Naive thymus-derived CD8-positive, alpha-beta T cell (primary cell): ENCODE measurements around the gene MYL4. TPM values are rescaled to one million over a fixed set of nuclear protein-coding genes. Genes with fewer than 3 reads are reported as not detected.
A peak's percentile ranks its signal among the peaks of the same experiment; 100 is the strongest.
"Not testable (repeated sequence)": the region's sequence is repeated elsewhere in the genome, so short reads cannot be mapped to it uniquely, and the experiment has no call there.

Experiments
- ATAC-seq, 2 donors: fragments of 150-1000 bp; cut with Tn5 transposase in 1 of 2; sonication (Bioruptor Pico), chemical (Tn5 transposase) in 1 of 2; 1 replicate in 1 of 2; 2 replicates in 1 of 2; pipeline ENCODE4 v1.10.0; 2021; ENCODE audit warnings: mild to moderate bottlenecking in 2 of 2, moderate library complexity in 2 of 2
- POLR2A ChIA-PET: fragments of 350-600 bp; sonication (Branson Sonifier 250); formaldehyde crosslinking; loops from one replicate; lab custom pipeline; 2021; ENCODE audit warnings: antibody characterized with exemption; lab: Charles Lee
- DNase-seq, 10 donors: peaks; one replicate each; pipeline versions ENCODE4 v3.0.0 to v3.0.0-alpha.2; 2020 to 2022
- H3K27ac Mint-ChIP-seq, 10 donors: one replicate each; pipeline ENCODE4 v1.8.0; 2020 to 2022; ENCODE audit warnings: mild to moderate bottlenecking in 10 of 10, mixed read lengths in 10 of 10, moderate library complexity in 4 of 10, inconsistent platforms in 1 of 10
- H3K27me3 Mint-ChIP-seq, 5 donors: one replicate each; pipeline ENCODE4 v1.8.0; 2021 to 2022; ENCODE audit warnings: mixed read lengths in 5 of 5
- H3K36me3 Mint-ChIP-seq, 3 donors: one replicate each; pipeline ENCODE4 v1.8.0; 2020 to 2022; ENCODE audit warnings: mixed read lengths in 3 of 3, mild to moderate bottlenecking in 2 of 3, inconsistent platforms in 1 of 3
- H3K4me1 Mint-ChIP-seq, 4 donors: one replicate each; pipeline ENCODE4 v1.8.0; 2021 to 2022; ENCODE audit warnings: mixed read lengths in 4 of 4
- H3K4me3 Mint-ChIP-seq, 10 donors: one replicate each; pipeline ENCODE4 v1.8.0; 2020 to 2022; ENCODE audit warnings: mild to moderate bottlenecking in 10 of 10, mixed read lengths in 10 of 10, moderate library complexity in 6 of 10, inconsistent platforms in 1 of 10
- H3K9me3 Mint-ChIP-seq, 9 donors: one replicate each; pipeline ENCODE4 v1.8.0; 2020 to 2022; ENCODE audit warnings: mixed read lengths in 9 of 9, mild to moderate bottlenecking in 3 of 9, inconsistent platforms in 1 of 9, moderate library complexity in 1 of 9
- polyA plus RNA-seq, 3 donors: library from polyadenylated mRNA; unstranded; fragments of 300-500 nt; fragmentation: Illumina TruSeq; gene quantifications; one replicate each; pipeline ENCODE4 v1.2.3, GENCODE V29; 2021
- total RNA-seq, 8 experiments: library from RNA in 2 of 8; stranded (reverse) in 2 of 8; gene quantifications; one replicate each; pipeline ENCODE4 v1.2.3 and lab custom pipeline; 2021 to 2026

MYL4 gene
- total and polyA plus RNA-seq, 5 experiments from 2014 or later = not detected

DNA sequence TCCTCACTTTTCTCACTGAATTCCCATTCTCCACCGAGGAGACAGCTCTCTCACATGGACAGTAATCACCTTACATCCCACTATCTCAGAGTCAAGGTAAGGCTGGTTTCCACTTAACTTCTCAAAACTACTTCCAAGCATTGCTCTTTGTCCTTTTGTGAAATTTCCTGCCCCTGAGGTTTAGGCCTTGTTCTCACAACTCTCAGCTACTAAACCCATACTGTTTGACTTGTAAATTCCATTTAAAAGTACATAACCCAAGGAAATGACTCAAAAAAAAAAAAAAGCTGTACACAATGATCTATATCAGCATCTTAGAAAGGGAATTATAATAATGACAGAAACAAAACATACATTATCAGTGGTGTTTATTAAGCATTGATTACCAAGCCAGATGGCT is 28.8 kb upstream of the MYL4 start:
- Mint-ChIP-seq H3K27me3 (no peaks in the 10 kb centered on the region), H3K4me3 (peak overlapping the region in 1 of 10 donors; percentile 31), H3K4me1 (peaks cover 24 to 65% (median 58%) of the 10 kb centered on the region in 4 donors), H3K27ac (peak overlapping the region in 1 of 10 donors; percentile 2), H3K36me3 (peaks cover 0 to 64% (median 4%) of the 10 kb centered on the region in 3 donors), H3K9me3 (no peaks in the 10 kb centered on the region)
- POLR2A ChIA-PET = interaction anchor here (0.6 to 1.2 kb wide), 2 partner anchors 9 to 470 kb away, joined by 3 to 9 read pairs; no protein-coding TSS in a partner anchor
- ATAC-seq (no peak), DNase-seq (no peak)

DNA sequence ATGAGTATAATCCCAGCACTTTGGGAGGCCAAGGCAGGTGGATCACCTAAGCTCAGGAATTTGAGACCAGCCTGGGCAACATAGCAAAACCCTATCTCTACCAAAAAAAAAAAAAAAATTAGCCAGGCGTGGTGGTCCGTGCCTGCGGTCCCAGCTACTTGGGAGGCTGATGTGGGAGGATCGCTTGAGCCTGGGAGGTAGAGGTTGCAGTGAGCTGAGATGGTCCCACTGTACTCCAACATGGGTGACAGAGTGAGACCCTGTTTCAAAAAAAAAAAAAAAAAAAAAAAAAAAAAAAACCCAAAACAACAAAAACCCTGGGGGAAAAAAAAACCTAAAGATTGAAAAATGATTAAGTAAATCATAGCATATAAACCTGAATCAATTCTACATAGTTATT is 28.2 kb upstream of the MYL4 start:
- peaks cover 25 to 63% (median 57%) of the 10 kb centered on the region in 4 donors for H3K4me1 Mint-ChIP-seq
- H3K9me3 Mint-ChIP-seq, H3K27ac Mint-ChIP-seq, H3K27me3 Mint-ChIP-seq, ATAC-seq, DNase-seq, H3K4me3 Mint-ChIP-seq: not testable (repeated sequence)
- POLR2A ChIA-PET = interaction anchor here (0.6 to 1.2 kb wide), 2 partner anchors 9 to 469 kb away, joined by 3 to 9 read pairs; no protein-coding TSS in a partner anchor
- H3K36me3 Mint-ChIP-seq = peaks cover 0 to 66% (median 4%) of the 10 kb centered on the region in 3 donors

DNA sequence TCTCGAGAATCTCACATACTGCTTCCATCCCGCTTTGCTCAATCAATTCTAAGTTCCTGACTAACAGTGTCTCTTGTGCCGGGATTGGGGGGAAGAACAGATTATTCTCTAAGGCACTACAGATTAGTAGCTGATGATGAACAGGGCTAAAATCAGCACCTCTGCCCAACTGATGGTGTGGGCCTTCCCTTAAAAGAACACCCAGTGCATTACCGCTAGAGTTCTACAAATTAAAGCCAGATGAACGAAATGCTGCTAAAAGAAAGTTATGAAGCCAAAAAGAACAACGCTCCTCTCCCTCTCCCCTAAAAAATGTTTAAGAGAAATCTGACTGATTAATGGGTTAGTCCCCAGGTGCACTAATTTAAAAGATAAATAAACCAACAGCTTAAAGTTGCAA is 24.5 kb upstream of the MYL4 start:
- H3K27me3 Mint-ChIP-seq = no peaks in the 10 kb centered on the region
- H3K4me3 Mint-ChIP-seq = peak overlapping the region in 2 of 10 donors; percentile 10 to 26
- peaks cover 0 to 38% (median 0%) of the 10 kb centered on the region in 3 donors for H3K36me3 Mint-ChIP-seq
- POLR2A ChIA-PET = interaction anchor here (0.8 to 1.5 kb wide), 2 partner anchors 15 to 21 kb away, joined by 3 to 4 read pairs; no protein-coding TSS in a partner anchor
- no peaks in the 10 kb centered on the region for H3K9me3 Mint-ChIP-seq
- ATAC-seq (no peak), DNase-seq (no peak)
- H3K4me1 Mint-ChIP-seq = peaks cover 32 to 65% (median 59%) of the 10 kb centered on the region in 4 donors
- no peak overlapping the region for H3K27ac Mint-ChIP-seq

DNA sequence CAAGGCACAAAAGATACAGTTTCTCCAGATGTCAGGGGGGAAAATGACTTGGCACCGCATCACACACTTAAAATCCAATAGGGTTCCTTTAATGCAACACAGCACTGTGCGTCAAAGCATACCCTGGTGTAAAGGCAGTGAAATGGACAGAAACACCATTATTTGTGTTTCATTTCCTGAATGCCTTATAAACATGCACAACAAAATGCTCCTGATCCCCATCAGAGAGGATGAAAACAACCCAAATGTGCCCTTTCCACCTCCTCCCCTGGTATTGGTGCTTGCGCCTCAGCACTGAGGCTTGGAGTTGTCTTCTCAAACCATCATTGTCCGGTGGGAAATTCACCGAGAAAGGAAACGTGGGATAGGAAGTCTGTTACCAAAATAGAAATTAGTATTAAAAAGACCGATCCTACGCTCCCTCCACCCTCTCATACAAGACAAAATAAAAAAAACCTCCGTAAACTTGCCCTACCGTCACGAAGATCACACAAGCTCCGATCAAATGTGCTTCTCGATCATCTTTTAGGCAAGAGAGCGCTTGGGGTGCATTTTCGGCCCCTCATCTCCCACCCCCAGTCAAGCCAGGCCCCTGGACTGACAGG is 20.8 kb upstream of the MYL4 start:
- Mint-ChIP-seq H3K9me3 (no peaks in the 10 kb centered on the region), H3K4me1 (peaks cover 28 to 62% (median 46%) of the 10 kb centered on the region in 4 donors), H3K27ac (peak overlapping the region; percentile 86 to 97 (median 96)), H3K36me3 (peaks cover 0 to 12% (median 0%) of the 10 kb centered on the region in 3 donors), H3K4me3 (peak overlapping the region; percentile 93 to 97 (median 95)), H3K27me3 (no peaks in the 10 kb centered on the region)
- POLR2A ChIA-PET = interaction anchor here (2.3 kb wide), 1 partner anchor 15 kb away, joined by 10 read pairs; no protein-coding TSS in a partner anchor
- DNase-seq (peak in 2 of 10 donors; percentile 2 to 11), ATAC-seq (no peak)

DNA sequence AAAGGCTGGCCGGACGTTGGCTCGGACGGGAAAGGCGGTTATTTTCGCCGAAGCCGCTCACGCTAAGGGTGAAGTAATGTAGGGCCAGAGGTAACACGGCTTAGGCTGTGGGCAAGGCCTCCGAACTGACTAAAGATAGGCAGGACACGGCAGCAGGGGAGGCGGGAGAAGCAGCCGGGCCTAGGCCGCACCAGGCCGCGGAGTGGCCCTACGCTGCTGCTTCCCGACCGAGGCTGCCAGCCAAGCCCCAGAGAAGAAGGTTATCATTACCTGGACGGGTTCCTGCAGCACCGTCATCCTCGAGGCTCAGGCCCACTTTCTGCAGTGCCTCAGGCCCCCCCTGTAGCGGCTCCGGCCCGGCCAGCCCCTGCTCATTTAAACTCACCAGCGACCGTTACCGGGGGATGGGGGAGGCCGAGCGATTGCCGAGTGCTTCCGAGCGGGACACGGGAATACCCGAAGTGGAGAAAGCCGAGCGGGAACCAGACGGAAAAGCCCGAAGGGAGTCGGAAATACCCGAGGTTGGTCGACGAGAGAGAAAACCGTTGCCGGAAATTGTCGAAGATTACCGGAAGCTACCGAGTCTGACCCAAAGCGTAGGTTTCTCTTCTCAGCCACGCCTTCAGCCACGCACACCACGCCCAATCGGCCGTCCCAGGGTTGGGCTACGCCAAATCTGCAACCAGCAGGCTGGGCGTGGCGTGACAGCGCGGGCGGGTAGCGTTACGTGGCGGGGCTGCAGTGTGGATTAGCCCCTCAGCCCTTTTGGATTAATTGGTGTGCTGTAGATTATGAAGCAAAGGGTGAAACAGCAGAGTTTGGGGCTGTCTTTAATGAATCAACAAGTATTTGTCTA is 20.0 kb upstream of the MYL4 start, which contains the start of gene CDC27:
CDC27 (minus strand) TSS at position 420 of the 856 bp plus-strand sequence; CDS start at position 297, 123 bp downstream.
- H3K4me3 Mint-ChIP-seq = peak within 1 kb of the TSS; percentile 93 to 97 (median 95)
- peaks cover 25 to 55% (median 39%) of the 10 kb centered on the region in 4 donors for H3K4me1 Mint-ChIP-seq
- DNase-seq (peak; percentile 99 to 100 (median 100)), ATAC-seq (peak; percentile 93 to 94)
- H3K9me3 Mint-ChIP-seq = no peaks in the 10 kb centered on the region
- POLR2A ChIA-PET = interaction anchor here (0.7 to 2.3 kb wide), 5 partner anchors 8 to 231 kb away, joined by 3 to 10 read pairs (median 7); no protein-coding TSS in a partner anchor
- H3K27ac Mint-ChIP-seq = peak within 1 kb of the TSS; percentile 86 to 97 (median 96)
- H3K27me3 Mint-ChIP-seq = no peaks in the 10 kb centered on the region
- H3K36me3 Mint-ChIP-seq = peaks cover 0 to 12% (median 0%) of the 10 kb centered on the region in 3 donors

DNA sequence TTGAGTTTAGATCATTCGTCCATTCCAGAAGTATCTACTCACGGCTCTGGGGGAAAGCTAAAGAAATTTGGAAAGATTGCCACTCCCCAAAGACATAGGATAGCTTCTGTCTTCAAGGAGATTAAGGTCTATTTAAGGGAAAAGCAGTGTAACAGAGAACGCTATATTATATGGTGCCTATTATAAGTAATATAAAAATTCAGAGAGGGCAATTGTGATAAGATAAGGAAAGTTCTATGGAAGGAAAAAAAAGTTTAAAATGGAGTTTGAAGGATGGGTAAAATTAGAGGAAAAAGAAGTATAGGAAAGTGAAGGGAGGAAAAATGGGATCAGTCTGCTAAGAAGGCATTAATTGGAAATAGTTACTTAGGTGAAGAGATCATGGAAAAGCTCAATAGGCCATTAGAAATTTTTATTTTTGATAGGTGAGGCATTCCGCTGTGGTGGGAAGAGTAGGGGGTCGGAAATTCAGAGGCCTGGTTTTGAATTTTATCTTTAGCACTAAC is 19.4 kb upstream of the MYL4 start:
- H3K4me3 Mint-ChIP-seq = peak overlapping the region; percentile 93 to 97 (median 95)
- no peaks in the 10 kb centered on the region for H3K9me3 Mint-ChIP-seq
- H3K36me3 Mint-ChIP-seq = peaks cover 0 to 8% (median 0%) of the 10 kb centered on the region in 3 donors
- no peaks in the 10 kb centered on the region for H3K27me3 Mint-ChIP-seq
- no peak for ATAC-seq
- H3K4me1 Mint-ChIP-seq = peaks cover 22 to 48% (median 33%) of the 10 kb centered on the region in 4 donors
- H3K27ac Mint-ChIP-seq = peak overlapping the region; percentile 86 to 97 (median 96)
- POLR2A ChIA-PET = interaction anchor here (0.7 to 2.3 kb wide), 5 partner anchors 9 to 230 kb away, joined by 3 to 10 read pairs (median 7); no protein-coding TSS in a partner anchor
- no peak for DNase-seq

DNA sequence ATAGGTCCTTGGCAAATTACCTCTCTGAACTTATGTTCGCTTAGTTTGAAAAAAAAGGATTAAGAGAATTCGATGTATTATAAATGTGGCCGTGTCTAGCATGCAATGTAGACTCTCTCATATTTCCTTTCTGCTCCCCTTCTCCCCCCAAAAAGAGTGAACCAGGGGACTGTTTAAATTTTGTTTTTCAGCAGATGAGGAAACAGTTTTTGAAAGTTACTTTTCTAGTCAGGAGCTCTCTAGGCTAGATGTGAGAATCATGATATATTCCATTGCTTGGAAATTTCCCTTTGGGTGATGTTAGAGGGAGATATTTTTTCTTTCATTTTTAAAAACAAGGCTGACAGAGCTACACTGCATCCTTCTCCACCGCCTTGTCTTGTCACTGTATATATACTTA is 18.9 kb upstream of the MYL4 start:
- Mint-ChIP-seq H3K4me1 (peaks cover 21 to 47% (median 31%) of the 10 kb centered on the region in 4 donors), H3K27me3 (no peaks in the 10 kb centered on the region), H3K9me3 (no peaks in the 10 kb centered on the region), H3K27ac (peak overlapping the region in 3 of 10 donors; percentile 27 to 86 (median 34)), H3K36me3 (peaks cover 0 to 6% (median 0%) of the 10 kb centered on the region in 3 donors), H3K4me3 (peak overlapping the region in 7 of 10 donors; percentile 26 to 97 (median 94))
- DNase-seq = no peak
- POLR2A ChIA-PET = interaction anchor here (0.9 to 2.3 kb wide), 4 partner anchors 9 to 16 kb away, joined by 4 to 10 read pairs (median 8); no protein-coding TSS in a partner anchor
- no peak for ATAC-seq

DNA sequence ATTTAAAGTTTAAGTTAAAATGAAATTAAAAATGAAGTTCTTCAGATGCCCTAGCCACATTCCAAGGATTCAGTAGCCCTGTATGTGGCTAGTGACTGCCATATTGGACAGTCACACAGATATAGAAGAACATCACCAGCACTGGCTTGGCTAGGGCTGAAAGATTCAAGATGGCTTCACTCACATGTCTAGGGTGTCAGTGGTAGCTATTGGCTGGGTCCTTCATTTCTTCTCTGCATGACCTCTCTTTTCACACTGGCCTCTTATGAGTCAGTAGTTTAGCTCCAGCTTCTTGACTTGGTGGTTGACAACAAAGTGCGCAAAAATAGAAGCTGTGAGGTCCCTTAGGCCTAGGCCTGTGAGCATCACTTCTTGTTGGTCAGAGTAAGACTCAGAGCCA is 18.4 kb upstream of the MYL4 start:
- Mint-ChIP-seq H3K4me1 (peaks cover 21 to 46% (median 29%) of the 10 kb centered on the region in 4 donors), H3K27ac (peak overlapping the region in 1 of 10 donors; percentile 17)

DNA sequence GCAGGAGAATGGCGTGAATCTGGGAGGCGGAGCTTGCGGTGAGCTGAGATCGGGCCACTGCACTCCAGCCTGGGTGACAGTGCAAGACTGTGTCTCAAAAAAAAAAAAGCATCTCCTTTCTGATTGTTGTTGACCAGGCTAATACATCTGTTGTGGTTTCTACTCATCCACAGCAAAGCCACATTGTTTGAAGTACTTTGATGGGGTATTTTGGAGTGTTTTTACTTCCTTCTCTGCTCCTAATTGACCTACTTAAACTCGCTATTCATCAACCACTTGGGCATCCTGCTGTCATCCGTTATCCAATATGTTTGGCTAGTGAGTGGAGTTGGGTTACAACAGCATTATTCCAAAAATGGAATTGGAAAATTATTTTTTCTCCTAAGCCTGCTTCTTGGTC is 16.6 kb upstream of the MYL4 start:
- peaks cover 0 to 4% (median 2%) of the 10 kb centered on the region in 5 donors for H3K27me3 Mint-ChIP-seq
- POLR2A ChIA-PET = no interaction called here
- DNase-seq (no peak), ATAC-seq (no peak)
- peak overlapping the region in 1 of 10 donors; percentile 21 for H3K27ac Mint-ChIP-seq
- H3K36me3 Mint-ChIP-seq = no peaks in the 10 kb centered on the region
- H3K4me1 Mint-ChIP-seq = peaks cover 15 to 33% (median 17%) of the 10 kb centered on the region in 4 donors
- H3K4me3 Mint-ChIP-seq = no peak overlapping the region
- H3K9me3 Mint-ChIP-seq = no peaks in the 10 kb centered on the region

More for the DNA sequence above, 18.4 kb upstream of the MYL4 start:
- ATAC-seq (no peak), DNase-seq (no peak)
- Mint-ChIP-seq H3K27me3 (peaks cover 0 to 4% (median 2%) of the 10 kb centered on the region in 5 donors), H3K36me3 (peaks cover 0 to 4% (median 0%) of the 10 kb centered on the region in 3 donors), H3K4me3 (no peak overlapping the region), H3K9me3 (no peaks in the 10 kb centered on the region)
- POLR2A ChIA-PET = interaction anchor here (2.3 kb wide), 1 partner anchor 13 kb away, joined by 10 read pairs; no protein-coding TSS in a partner anchor

DNA sequence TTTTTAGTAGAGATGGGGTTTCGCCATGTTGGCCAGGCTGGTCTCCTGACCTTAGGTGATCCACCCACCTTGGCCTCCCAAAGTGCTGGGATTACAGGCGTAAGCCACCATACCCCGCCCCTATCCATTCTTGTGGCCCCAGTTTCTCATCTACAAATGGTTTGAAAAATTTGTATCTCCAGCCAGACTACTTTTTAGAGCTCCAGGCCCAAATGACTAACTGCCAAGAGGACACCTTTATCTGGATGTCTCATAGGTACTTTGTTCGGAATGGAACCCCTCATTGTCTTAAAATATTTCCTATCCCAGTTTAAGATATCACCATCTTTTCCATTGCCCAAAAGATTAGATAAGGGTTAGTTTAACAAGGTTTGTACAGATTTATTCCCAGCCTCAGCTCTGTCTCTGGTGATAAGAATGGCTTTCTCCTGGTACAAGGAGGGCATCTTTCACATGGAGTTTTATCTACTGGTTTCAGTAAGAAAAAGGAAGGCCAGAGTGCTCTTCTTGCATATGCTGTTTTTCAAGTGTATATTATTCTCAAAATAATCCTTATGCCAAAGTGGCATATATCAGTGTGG is 15.1 kb upstream of the MYL4 start:
- POLR2A ChIA-PET = interaction anchor here (0.6 to 1.6 kb wide), 2 partner anchors 13 to 172 kb away, joined by 4 read pairs; no protein-coding TSS in a partner anchor
- peaks cover 0 to 4% (median 2%) of the 10 kb centered on the region in 5 donors for H3K27me3 Mint-ChIP-seq
- H3K9me3 Mint-ChIP-seq = no peaks in the 10 kb centered on the region
- H3K4me3 Mint-ChIP-seq = no peak overlapping the region
- DNase-seq = no peak
- no peaks in the 10 kb centered on the region for H3K36me3 Mint-ChIP-seq
- no peak for ATAC-seq
- H3K4me1 Mint-ChIP-seq = peaks cover 10 to 22% (median 11%) of the 10 kb centered on the region in 4 donors
- no peak overlapping the region for H3K27ac Mint-ChIP-seq

DNA sequence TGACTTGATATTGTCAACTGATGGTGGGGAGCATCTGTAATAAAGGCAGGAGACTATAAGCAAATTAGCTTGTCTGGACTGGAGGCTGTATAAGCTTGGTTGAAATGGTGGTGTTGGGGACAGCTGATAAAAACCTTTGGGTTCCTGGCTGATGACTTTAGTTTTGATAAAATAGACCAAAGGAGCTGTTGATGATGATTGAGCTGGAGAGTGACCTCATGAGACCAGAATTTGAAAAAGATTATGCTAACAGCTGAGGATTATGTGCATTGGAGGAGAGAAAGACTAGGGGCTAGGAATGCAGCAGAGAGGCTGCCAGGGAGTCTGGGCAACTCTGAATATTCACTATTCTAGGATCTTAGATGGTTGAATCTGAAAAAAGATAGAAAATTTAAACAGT is 11.3 kb upstream of the MYL4 start:
- H3K4me3 Mint-ChIP-seq = no peak overlapping the region
- POLR2A ChIA-PET = no interaction called here
- ATAC-seq = no peak
- DNase-seq = no peak
- H3K27ac Mint-ChIP-seq = no peak overlapping the region
- peaks cover 0 to 4% (median 2%) of the 10 kb centered on the region in 5 donors for H3K27me3 Mint-ChIP-seq
- no peaks in the 10 kb centered on the region for H3K36me3 Mint-ChIP-seq
- no peaks in the 10 kb centered on the region for H3K9me3 Mint-ChIP-seq
- peaks cover 8 to 23% (median 13%) of the 10 kb centered on the region in 4 donors for H3K4me1 Mint-ChIP-seq
